Sigmoid colon (tissue), 4 donors: ENCODE data around the gene ESR2.

Experiments
- CTCF ChIP-seq, 4 experiments: fragments of 450-650 bp in 3 of 4; fragments of 200-600 bp in 1 of 4; IDR thresholded peaks; one replicate each; pipeline ENCODE4 v1.5.1; 2016 to 2019; ENCODE audit warnings: antibody characterized with exemption in 4 of 4, mild to moderate bottlenecking in 3 of 4, moderate library complexity in 2 of 4
- POLR2AphosphoS5 ChIP-seq, 4 donors: sonication (generic); formaldehyde crosslinking; IDR thresholded peaks; one replicate each; pipeline ENCODE4 v1.6.1; 2017; ENCODE audit warnings: antibody characterized with exemption in 4 of 4

DNA sequence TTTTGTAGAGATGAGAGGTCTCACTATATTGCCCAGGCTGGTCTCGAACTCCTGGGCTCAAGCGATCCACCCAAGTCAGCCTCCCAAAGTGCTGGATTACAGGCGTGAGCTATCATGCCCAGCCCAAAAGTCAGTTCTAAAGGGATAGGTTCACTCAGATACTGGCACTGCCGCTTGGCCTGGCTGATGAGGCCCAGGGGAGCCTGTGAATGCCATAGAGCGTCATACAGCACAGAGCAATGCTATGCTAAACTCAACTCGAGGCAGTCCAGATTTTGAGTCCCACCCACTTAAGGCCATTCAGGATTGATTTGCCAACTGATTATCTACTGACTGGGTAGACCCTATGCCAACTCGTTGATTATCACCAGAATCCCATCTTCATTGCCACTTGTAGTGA is 179.4 kb downstream of the ESR2 start:
- TF ChIP-seq POLR2AphosphoS5 (IDR thresholded peaks at IDR 0.05) (no peak), CTCF (IDR thresholded peaks at IDR 0.05) (no peak)
